HG02943 (cell line): ENCODE measurements around the gene HECW1.

Experiments used
- ATAC-seq: cut with Tn5 transposase; IDR thresholded peaks from one replicate; pipeline ENCODE4 v1.9.1; 2021; ENCODE audit warnings: mild to moderate bottlenecking, low read depth, moderate library complexity; ENCODE audit not compliant: unreplicated experiment

HECW1 gene

GRCh38 chr7:43302211-43302711, 189.8 kb downstream of the HECW1 start:
- ATAC-seq = no peak

- ATAC-seq = no peak
These were observed 190.5 kb downstream of the HECW1 start for GRCh38 chr7:43302773-43303460.

- no peak for ATAC-seq
These were observed 191.3 kb downstream of the HECW1 start for GRCh38 chr7:43303740-43304241.

- no peak for ATAC-seq
These were observed 194.0 kb downstream of the HECW1 start for GRCh38 chr7:43306404-43306803.

- no peak for ATAC-seq
These were observed 195.1 kb downstream of the HECW1 start for GRCh38 chr7:43307522-43307921.

- no peak for ATAC-seq
These were observed 196.7 kb downstream of the HECW1 start for GRCh38 chr7:43308913-43309705.

GRCh38 chr7:43309706-43310022, 197.2 kb downstream of the HECW1 start:
- no peak for ATAC-seq

- no peak for ATAC-seq
These were observed 198.6 kb downstream of the HECW1 start for GRCh38 chr7:43311052-43311451.

GRCh38 chr7:43311694-43312093, 199.2 kb downstream of the HECW1 start:
- no peak for ATAC-seq

- ATAC-seq = no peak
These were observed 201.4 kb downstream of the HECW1 start for GRCh38 chr7:43313628-43314378.

- no peak for ATAC-seq
These were observed 202.1 kb downstream of the HECW1 start for GRCh38 chr7:43314379-43315158.

GRCh38 chr7:43317075-43317474, 204.6 kb downstream of the HECW1 start:
- no peak for ATAC-seq

GRCh38 chr7:43318188-43318770, 205.8 kb downstream of the HECW1 start:
- no peak for ATAC-seq

- ATAC-seq = no peak
These were observed 213.1 kb downstream of the HECW1 start for GRCh38 chr7:43325595-43325994.

- ATAC-seq = no peak
These were observed 215.9 kb downstream of the HECW1 start for GRCh38 chr7:43328336-43328735.

GRCh38 chr7:43328785-43329380, 216.4 kb downstream of the HECW1 start:
- no peak for ATAC-seq

GRCh38 chr7:43332193-43332796, 219.8 kb downstream of the HECW1 start:
- ATAC-seq = no peak

GRCh38 chr7:43337191-43337590, 224.7 kb downstream of the HECW1 start:
- ATAC-seq = no peak

- no peak for ATAC-seq
These were observed 225.4 kb downstream of the HECW1 start for GRCh38 chr7:43337811-43338210.
